Stimulated activated CD8-positive, alpha-beta memory T cell treated with anti-CD3 and anti-CD28 coated beads, Interleukin-7, amount 100 ng/mL, for 1 hour (primary cell): ENCODE measurements around the gene RIT2.
"Not testable (repeated sequence)": the region's sequence is repeated elsewhere in the genome, so short reads cannot be mapped to it uniquely, and the experiment has no call there.

Experiments used
- DNase-seq, 2 donors: peaks; one replicate each; pipeline ENCODE4 v3.0.0-alpha.2; 2020; ENCODE audit warnings: low read depth in 2 of 2

RIT2 gene

DNA sequence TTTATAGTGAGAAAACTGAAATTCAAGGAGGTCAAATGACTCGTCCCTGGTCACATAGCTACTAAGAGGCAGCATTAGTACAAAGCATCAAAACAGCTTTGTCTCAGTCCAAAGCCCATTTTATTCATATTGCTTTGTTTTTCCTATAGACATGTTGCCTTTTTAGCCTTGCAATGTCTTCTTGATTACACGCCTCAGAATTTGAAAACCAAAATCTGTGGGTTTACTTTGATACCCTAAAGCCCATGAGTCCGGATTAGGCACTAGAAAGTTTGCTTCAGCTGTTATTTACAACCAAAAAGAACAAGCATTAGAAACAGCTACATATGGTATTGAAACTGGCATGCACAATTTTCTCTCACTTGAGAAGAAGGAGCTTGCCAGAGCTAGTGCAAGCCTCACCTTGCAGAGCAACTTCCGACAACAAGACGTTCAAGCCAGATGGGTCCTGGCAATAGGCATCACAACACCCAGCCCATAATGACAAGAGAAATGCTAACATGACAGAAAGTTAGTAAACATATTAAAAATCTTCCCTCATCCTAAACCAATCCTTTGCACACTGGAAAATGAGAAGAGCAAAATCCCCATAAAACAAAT, 276.8 kb downstream of the RIT2 start:
- no peak for DNase-seq

DNA sequence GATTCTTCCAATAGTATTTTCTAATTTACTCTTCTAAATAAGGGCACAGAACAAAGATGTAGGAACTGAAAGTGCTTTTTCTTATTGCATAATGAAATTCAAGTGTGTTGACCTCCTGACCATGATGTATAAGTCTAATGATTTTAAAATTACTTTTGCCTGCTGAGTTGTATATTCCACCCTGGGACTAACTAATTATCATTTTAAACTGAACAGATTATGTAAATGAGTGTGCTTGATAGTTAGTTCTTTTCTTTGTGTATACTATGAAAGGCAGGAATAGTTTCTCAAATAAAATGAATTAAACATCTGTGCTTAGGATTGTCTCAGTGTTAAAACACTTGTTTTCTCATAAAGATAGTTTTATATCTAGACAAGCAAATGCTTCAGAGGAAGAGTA, 284.5 kb downstream of the RIT2 start:
- no peak for DNase-seq

GRCh38 chr18:42828881-42829280, 286.6 kb downstream of the RIT2 start:
- no peak for DNase-seq

DNA sequence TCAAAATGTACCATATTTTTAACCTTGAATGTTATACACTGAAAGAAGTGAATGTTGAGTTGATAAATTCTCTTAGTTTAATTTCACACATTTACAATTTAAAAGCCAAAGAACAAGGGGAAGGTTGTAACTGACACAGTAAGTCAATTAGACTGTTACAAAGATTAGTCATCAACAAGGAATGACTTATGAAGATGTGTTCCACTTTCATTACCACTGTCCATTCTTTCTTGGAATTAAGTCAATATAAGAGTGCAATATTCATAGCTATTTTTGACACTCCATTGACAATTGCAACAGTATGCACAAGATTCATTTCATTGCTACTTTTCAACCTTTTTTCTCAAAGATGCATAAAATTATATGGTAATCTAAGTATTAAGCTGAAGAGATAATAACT, 291.3 kb downstream of the RIT2 start:
- DNase-seq: no peak

- no peak for DNase-seq
These were observed 292.8 kb downstream of the RIT2 start for GRCh38 chr18:42822711-42823110.

- DNase-seq: no peak
These were observed 294.0 kb downstream of the RIT2 start for GRCh38 chr18:42821492-42821891.

GRCh38 chr18:42814618-42815017, 300.9 kb downstream of the RIT2 start:
- no peak for DNase-seq

DNA sequence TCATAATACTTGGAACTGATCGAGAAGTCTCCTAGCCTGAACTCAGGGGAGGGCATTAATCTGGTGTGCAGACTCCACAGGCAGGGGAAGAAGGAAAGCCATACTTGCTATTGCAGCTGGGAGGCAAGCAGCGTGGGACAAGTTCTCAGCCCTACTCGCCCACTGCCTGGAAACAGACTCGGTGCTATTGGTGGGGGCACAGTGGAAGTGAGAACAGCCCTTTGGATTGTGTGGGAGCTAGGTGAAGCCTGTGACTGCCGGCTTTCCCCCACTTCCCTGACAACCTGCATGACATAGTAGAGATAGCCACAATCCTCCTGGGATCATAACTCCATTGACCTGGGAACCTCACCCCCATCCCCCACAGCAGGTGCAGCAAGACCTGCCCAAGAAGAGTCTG, 301.3 kb downstream of the RIT2 start:
- DNase-seq: no peak

- DNase-seq: no peak
These were observed 301.9 kb downstream of the RIT2 start for GRCh38 chr18:42813570-42813969.

DNA sequence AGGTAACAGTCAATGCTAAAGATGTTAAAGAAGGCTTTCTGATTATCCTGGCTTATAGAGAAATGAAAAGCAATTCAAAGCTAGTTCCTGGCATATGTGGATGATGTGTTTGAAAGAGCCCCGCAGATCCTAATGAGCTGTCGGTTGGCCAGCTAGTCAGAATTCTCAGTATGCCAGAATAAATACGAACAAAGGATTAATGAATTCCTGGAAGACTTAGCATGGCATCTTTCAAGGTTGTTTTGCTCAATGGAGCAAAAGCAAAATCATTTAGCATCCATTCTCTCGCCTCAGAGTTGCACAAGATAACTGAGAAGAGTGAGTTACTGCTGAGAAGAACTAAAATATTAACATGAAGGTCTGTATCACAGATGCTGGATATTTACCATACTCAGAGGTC, 307.6 kb downstream of the RIT2 start:
- no peak for DNase-seq

DNA sequence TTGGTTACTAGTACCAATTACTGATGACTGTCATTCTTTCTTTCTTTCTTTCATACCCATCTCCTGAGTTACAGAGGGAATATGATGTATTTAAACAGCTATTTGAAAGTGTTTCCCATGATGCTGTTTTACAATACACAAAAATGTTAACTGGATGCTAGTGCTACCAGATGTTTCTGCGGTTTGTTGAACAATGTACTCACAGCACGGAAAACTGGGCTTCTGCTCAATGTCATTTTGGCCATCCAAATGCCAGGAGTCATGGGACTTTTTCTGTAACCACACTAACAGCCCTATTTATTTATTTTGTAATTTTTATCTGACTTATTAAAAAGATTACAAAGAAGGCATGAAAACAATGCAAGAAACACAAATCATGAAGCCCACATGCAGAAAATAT, 313.8 kb downstream of the RIT2 start:
- no peak for DNase-seq

DNA sequence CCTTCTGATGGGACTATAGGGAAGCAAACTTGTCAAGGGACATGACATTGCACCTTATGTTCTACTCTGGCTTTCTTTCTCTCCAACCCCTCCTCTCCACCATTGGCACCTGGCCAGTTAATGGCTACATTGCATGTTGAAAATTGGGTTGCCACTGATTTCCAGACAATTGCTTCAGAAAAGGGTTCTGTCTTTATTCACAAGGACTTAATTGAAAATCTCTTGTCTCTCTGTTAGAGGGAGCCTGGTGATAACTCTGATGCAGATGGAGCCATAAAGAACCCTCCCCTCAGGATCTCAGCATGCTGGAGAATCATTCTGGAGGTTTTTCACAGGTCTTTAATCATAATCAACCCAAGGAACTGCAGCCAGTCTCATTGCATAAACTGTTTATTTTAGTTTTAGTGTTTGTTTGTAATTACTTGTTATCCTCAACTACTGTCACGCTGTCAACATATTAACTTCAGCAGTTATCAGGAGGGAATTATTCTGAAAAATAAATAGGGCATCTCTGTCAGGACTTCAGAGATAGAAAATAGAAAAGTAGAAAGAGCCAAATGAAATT, 316.8 kb downstream of the RIT2 start:
- DNase-seq: no peak

GRCh38 chr18:42795213-42795789, 320.2 kb downstream of the RIT2 start:
- not testable (repeated sequence) for DNase-seq

DNA sequence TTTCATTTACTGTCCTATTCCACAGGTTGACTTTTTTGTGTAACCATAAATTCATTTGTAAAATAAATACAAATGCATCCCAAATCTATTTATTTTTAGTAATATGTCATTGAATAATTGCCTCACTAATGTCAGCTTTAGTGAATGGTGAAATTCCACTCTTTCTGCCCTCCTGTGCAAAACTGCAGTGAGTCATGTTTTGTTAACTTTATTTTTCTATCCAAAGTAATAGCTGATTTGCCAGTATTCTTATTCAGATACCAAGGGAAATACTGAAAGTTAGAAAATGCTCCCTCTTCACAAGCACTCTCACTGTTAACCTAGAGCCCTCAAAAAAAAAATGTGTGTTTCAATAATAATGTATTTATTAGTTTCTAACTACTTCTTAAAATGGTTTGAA, 322.8 kb downstream of the RIT2 start:
- no peak for DNase-seq

DNA sequence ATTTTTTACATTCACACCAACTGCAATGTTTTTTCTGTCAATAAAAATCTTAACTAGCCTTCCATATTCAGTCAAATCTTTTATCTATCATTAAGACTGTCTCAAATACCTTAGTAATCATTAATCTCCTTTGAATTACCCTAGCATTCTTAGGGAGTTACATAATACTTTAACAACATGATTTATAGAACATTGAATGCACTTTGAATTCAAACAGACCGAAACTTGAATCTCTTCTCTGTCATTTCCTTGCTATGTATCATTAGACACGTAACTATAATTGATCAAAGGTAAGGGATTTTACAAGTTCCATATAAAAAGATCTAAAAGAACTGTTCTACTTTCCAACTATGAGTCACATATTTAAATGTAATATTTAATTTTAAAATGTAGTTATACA, 330.9 kb downstream of the RIT2 start:
- DNase-seq: no peak

- DNase-seq: no peak
These were observed 332.6 kb downstream of the RIT2 start for GRCh38 chr18:42782929-42783328.

DNA sequence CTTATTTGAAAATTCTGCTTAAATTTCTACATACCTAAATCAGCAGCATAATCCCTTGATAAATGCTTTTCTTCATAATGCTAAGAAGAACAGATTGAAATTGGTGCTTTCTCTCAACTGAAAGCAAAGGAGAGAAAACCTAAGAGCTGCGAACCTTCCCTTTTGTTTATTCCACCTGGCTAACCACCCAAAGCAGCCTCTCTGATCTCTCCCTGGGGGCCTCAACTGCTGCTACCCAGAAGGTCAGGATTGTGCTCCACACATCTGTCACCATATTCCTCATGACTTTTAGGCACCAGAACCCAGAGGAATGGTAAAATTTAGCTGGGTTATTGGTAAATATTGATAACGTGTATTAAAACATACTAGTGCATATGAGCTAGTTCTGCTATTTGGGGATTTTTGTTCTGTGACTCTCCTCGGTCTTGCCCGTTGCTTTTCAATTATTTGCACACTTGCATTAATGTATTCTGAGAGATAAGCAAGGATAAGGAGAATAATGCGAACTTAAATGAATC, 334.1 kb downstream of the RIT2 start:
- DNase-seq: no peak

- DNase-seq: no peak
These were observed 335.3 kb downstream of the RIT2 start for GRCh38 chr18:42780171-42780570.

GRCh38 chr18:42778445-42779042, 336.9 kb downstream of the RIT2 start:
- DNase-seq: no peak

DNA sequence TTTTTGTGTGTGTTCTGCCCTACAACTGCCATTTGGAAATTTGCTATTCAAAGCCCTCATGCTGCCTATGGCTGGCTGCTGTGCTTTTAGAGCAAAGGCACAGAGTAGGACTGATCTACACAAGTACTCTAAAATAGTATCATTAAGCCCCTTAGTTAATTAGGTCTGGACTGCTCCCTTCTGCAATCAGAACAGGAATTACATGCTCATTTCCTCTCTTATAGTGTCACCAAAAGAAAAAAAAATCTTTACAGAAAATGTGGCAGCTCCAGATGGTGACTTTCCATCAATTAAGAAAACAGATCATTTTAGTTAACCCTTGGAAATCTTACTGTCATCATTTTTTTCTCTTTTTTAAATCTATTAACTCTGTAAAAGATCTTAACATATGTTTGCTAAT, 337.5 kb downstream of the RIT2 start:
- DNase-seq: no peak

- no peak for DNase-seq
These were observed 341.6 kb downstream of the RIT2 start for GRCh38 chr18:42773870-42774269.

- no peak for DNase-seq
These were observed 343.5 kb downstream of the RIT2 start for GRCh38 chr18:42771936-42772335.

GRCh38 chr18:42765302-42765701, 350.2 kb downstream of the RIT2 start:
- DNase-seq: no peak
